Measurements from ENCODE around the gene PKIG.

PKIG gene

GRCh38 chr20:44637522-44638372 lies 55.4 kb downstream of the PKIG start:
- no peak overlapping the region for H3K4me3 ChIP-seq (replicated peaks; ENCODE audit: low read depth, low read length)
- no peak for TF ChIP-seq CTCF (IDR thresholded peaks at IDR 0.05; ENCODE audit: low read length, missing control alignments)
- no peak for DNase-seq (ENCODE audit: low read depth)

- H3K4me3 ChIP-seq (replicated peaks; ENCODE audit: low read depth, low read length), result no peak overlapping the region
- TF ChIP-seq CTCF (IDR thresholded peaks at IDR 0.05; ENCODE audit: low read length, missing control alignments), result no peak
- DNase-seq (ENCODE audit: low read depth), result no peak
Observed at GRCh38 chr20:44640522-44640921, 58.1 kb downstream of the PKIG start.

GRCh38 chr20:44641325-44641724 lies 58.9 kb downstream of the PKIG start:
- no peak for TF ChIP-seq CTCF (IDR thresholded peaks at IDR 0.05; ENCODE audit: low read length, missing control alignments)
- H3K4me3 ChIP-seq (replicated peaks; ENCODE audit: low read depth, low read length), result no peak overlapping the region
- DNase-seq (ENCODE audit: low read depth), result no peak

GRCh38 chr20:44642203-44643153 lies 60.1 kb downstream of the PKIG start:
- no peak overlapping the region for H3K4me3 ChIP-seq (replicated peaks; ENCODE audit: low read depth, low read length)
- no peak for TF ChIP-seq CTCF (IDR thresholded peaks at IDR 0.05; ENCODE audit: low read length, missing control alignments)
- DNase-seq (ENCODE audit: low read depth), result peak; percentile 97

GRCh38 chr20:44643154-44643519 lies 60.8 kb downstream of the PKIG start:
- no peak for TF ChIP-seq CTCF (IDR thresholded peaks at IDR 0.05; ENCODE audit: low read length, missing control alignments)
- no peak for DNase-seq (ENCODE audit: low read depth)
- H3K4me3 ChIP-seq (replicated peaks; ENCODE audit: low read depth, low read length), result no peak overlapping the region

GRCh38 chr20:44643596-44644229 lies 61.3 kb downstream of the PKIG start:
- no peak for TF ChIP-seq CTCF (IDR thresholded peaks at IDR 0.05; ENCODE audit: low read length, missing control alignments)
- H3K4me3 ChIP-seq (replicated peaks; ENCODE audit: low read depth, low read length), result no peak overlapping the region
- peak; percentile 95 for DNase-seq (ENCODE audit: low read depth)

All from fibroblast of pulmonary artery (primary cell).